HepG2 (cell line): Measurements from ENCODE around the gene MLN. TPM values are rescaled to one million over a fixed set of nuclear protein-coding genes. Genes with fewer than 3 reads are reported as not detected.

ENCODE experiments used
- ATF2 ChIP-seq: sonication (generic); formaldehyde crosslinking; IDR thresholded peaks from 2 replicates; pipeline ENCODE4 v1.4.0; 2020; ENCODE audit warnings: missing genetic modification reagents
- ATRX ChIP-seq: sonication (generic); formaldehyde crosslinking; IDR thresholded peaks from 2 replicates; pipeline ENCODE4 v1.4.0; 2020; ENCODE audit warnings: missing genetic modification reagents, borderline replicate concordance
- CHD2 ChIP-seq: IDR thresholded peaks from 2 replicates; pipeline ENCODE4 v1.6.1; 2011; ENCODE audit warnings: low read depth, low read length, improper control_type of control experiment
- ELF4 ChIP-seq: sonication (generic); formaldehyde crosslinking; IDR thresholded peaks from 2 replicates; pipeline ENCODE4 v1.5.0; 2020; ENCODE audit warnings: missing genetic modification reagents, mild to moderate bottlenecking, moderate library complexity, borderline replicate concordance
- EP300 ChIP-seq, 3 experiments: sonication (generic) in 1 of 3; formaldehyde crosslinking in 1 of 3; IDR thresholded peaks; 2 replicates each; pipeline versions ENCODE4 v1.5.1 to v1.6.1; 2011 to 2020; ENCODE audit warnings: low read depth in 2 of 3, low read length in 2 of 3, borderline replicate concordance in 1 of 3, improper control_type of control experiment in 1 of 3, mild to moderate bottlenecking in 1 of 3, missing genetic modification reagents in 1 of 3, moderate library complexity in 1 of 3
- FOSL1 ChIP-seq: sonication (generic); formaldehyde crosslinking; IDR thresholded peaks from 2 replicates; pipeline ENCODE4 v1.9.0; 2021; ENCODE audit warnings: missing genetic modification reagents, borderline replicate concordance
- IKZF5 ChIP-seq: IDR thresholded peaks from 2 replicates; pipeline ENCODE4 v1.6.1; 2018; ENCODE audit warnings: missing genetic modification reagents, mild to moderate bottlenecking, missing compliant biosample characterization
- KAT7 ChIP-seq: IDR thresholded peaks from 2 replicates; pipeline ENCODE4 v1.6.1; 2018; ENCODE audit warnings: borderline replicate concordance, missing compliant biosample characterization
- NFE2 ChIP-seq: sonication (generic); formaldehyde crosslinking; IDR thresholded peaks from 2 replicates; pipeline ENCODE4 v1.4.0; 2020; ENCODE audit warnings: missing genetic modification reagents
- NFE2L2 ChIP-seq: fragments of 150-350 bp; IDR thresholded peaks from 2 replicates; pipeline ENCODE4 v1.6.1; 2014; ENCODE audit warnings: low read length
- NR2F6 ChIP-seq, 2 experiments: IDR thresholded peaks; 2 replicates each; pipeline ENCODE4 v1.6.1; 2016; ENCODE audit warnings: antibody characterized with exemption in 1 of 2, mild to moderate bottlenecking in 1 of 2
- RFX5 ChIP-seq: IDR thresholded peaks from 2 replicates; pipeline ENCODE4 v1.6.1; 2011; ENCODE audit warnings: low read depth, low read length, improper control_type of control experiment
- SMARCC2 ChIP-seq: fragments of 450-650 bp; IDR thresholded peaks from 2 replicates; pipeline ENCODE4 v1.6.1; 2017; ENCODE audit warnings: antibody characterized with exemption, mild to moderate bottlenecking
- ZBTB25 ChIP-seq: IDR thresholded peaks from 2 replicates; pipeline ENCODE4 v1.6.1; 2018; ENCODE audit warnings: missing genetic modification reagents
- ZBTB4 ChIP-seq: sonication (generic); formaldehyde crosslinking; IDR thresholded peaks from 2 replicates; pipeline ENCODE4 v1.4.0; 2020; ENCODE audit warnings: missing genetic modification reagents, mild to moderate bottlenecking, borderline replicate concordance
- ZFP91 ChIP-seq: sonication (generic); formaldehyde crosslinking; IDR thresholded peaks from 2 replicates; pipeline ENCODE4 v1.9.0; 2022; ENCODE audit warnings: missing genetic modification reagents, mild to moderate bottlenecking, borderline replicate concordance
- ZNF501 ChIP-seq: sonication (generic); formaldehyde crosslinking; IDR thresholded peaks from 2 replicates; pipeline ENCODE4 v1.5.1; 2020; ENCODE audit warnings: mild to moderate bottlenecking, moderate library complexity, missing genetic modification reagents
- ZNF639 ChIP-seq: conservative IDR thresholded peaks from 2 replicates; pipeline ENCODE4 v1.6.1; 2018; ENCODE audit warnings: missing genetic modification reagents
- ZNF792 ChIP-seq: IDR thresholded peaks from 2 replicates; pipeline ENCODE4 v1.6.1; 2016
- polyA plus RNA-seq, 8 experiments: library from polyadenylated mRNA; depleted of rRNA in 3 of 8; stranded (reverse) in 7 of 8; unstranded in 1 of 8; fragments of >200 nt; fragmentation: Illumina TruSeq in 4 of 8; extraction: Trizol in 4 of 8; gene quantifications; 2 replicates each; pipeline versions ENCODE4 v1.2.1 to v1.2.3, GENCODE V29; 2011 to 2016; ENCODE audit warnings: low read depth in 4 of 8, missing spikeins in 1 of 8, mixed read lengths in 1 of 8; ENCODE audit not compliant: insufficient read depth in 1 of 8
- total RNA-seq, 5 experiments: library from RNA; depleted of rRNA; stranded (reverse); fragments of >200 nt; fragmentation: Illumina TruSeq; extraction: Trizol; gene quantifications; 2 replicates each; pipeline ENCODE4 v1.2.3, GENCODE V29; 2016; ENCODE audit warnings: low read depth in 1 of 5

MLN gene
- total and polyA plus RNA-seq, 2 of the 13 experiments (the other 11 are each of a cell fraction or from before 2014, with no cell fraction given): not detected

- TF ChIP-seq ZBTB25 (CRISPR knock-in tag): no peak
- TF ChIP-seq NR2F6 (IDR thresholded peaks at IDR 0.05): peak; percentile 97
- TF ChIP-seq NR2F6 (CRISPR knock-in tag; IDR thresholded peaks at IDR 0.05): peak; percentile 99
- TF ChIP-seq ZNF639 (CRISPR knock-in tag): no peak
- no peak for TF ChIP-seq ELF4
- TF ChIP-seq RFX5: peak; percentile 14; the same call in 1 of the 2 replicates
- TF ChIP-seq NFE2L2: no peak
- no peak for TF ChIP-seq FOSL1 (CRISPR knock-in tag)
- no peak for TF ChIP-seq ATRX (CRISPR knock-in tag)
- no peak for TF ChIP-seq SMARCC2
- TF ChIP-seq NFE2: no peak
- peak; percentile 29; the same call in 1 of the 2 replicates for TF ChIP-seq ZBTB4 (CRISPR knock-in tag)
- TF ChIP-seq KAT7 (CRISPR knock-in tag): no peak; the same call in 1 of the 2 replicates
- peak; percentile 73 for TF ChIP-seq ATF2
- TF ChIP-seq CHD2: no peak
- peak in 1 of 2 experiments; percentile 72; a peak in 2 of 4 replicates for TF ChIP-seq EP300 (IDR thresholded peaks at IDR 0.05; ENCODE audit: low read depth in 2 of 2, low read length in 2 of 2)
- no peak for TF ChIP-seq EP300 (CRISPR knock-in tag; IDR thresholded peaks at IDR 0.05; ENCODE audit: borderline replicate concordance)
- peak; percentile 82; the same call in 1 of the 2 replicates for TF ChIP-seq ZNF501 (CRISPR knock-in tag)
- peak; percentile 85; the same call in 1 of the 2 replicates for TF ChIP-seq ZNF792
- peak; percentile 91 for TF ChIP-seq ZFP91 (CRISPR knock-in tag)
- TF ChIP-seq IKZF5: peak; percentile 78
Measured at GRCh38 chr6:33761922-33762629, 41.7 kb downstream of the MLN start (continued).
